Glutamatergic neuron (in vitro differentiated cells): ENCODE results near the gene SLC4A7. TPM values are rescaled to one million over a fixed set of nuclear protein-coding genes. Genes with fewer than 3 reads are reported as not detected.

Experiments
- DNase-seq: peaks from one replicate; pipeline ENCODE4 v3.0.0; 2022
- H3K27ac Mint-ChIP-seq: one replicate; pipeline ENCODE4 v1.8.0; 2020; ENCODE audit warnings: mild to moderate bottlenecking, mixed read lengths, inconsistent platforms; ENCODE audit not compliant: unreplicated experiment
- H3K27me3 Mint-ChIP-seq: one replicate; pipeline ENCODE4 v1.8.0; 2020; ENCODE audit warnings: mild to moderate bottlenecking, moderate library complexity, mixed read lengths, inconsistent platforms; ENCODE audit not compliant: unreplicated experiment
- H3K36me3 Mint-ChIP-seq: one replicate; pipeline ENCODE4 v1.8.0; 2020; ENCODE audit warnings: mild to moderate bottlenecking, mixed read lengths, inconsistent platforms; ENCODE audit not compliant: unreplicated experiment
- H3K4me1 Mint-ChIP-seq: one replicate; pipeline ENCODE4 v1.8.0; 2020; ENCODE audit warnings: mild to moderate bottlenecking, low read depth, mixed read lengths, inconsistent platforms; ENCODE audit not compliant: unreplicated experiment
- H3K4me3 Mint-ChIP-seq: one replicate; pipeline ENCODE4 v1.8.0; 2020; ENCODE audit warnings: mild to moderate bottlenecking, mixed read lengths, inconsistent platforms; ENCODE audit not compliant: unreplicated experiment
- H3K9me3 Mint-ChIP-seq: one replicate; pipeline ENCODE4 v1.8.0; 2020; ENCODE audit warnings: mild to moderate bottlenecking, moderate library complexity, mixed read lengths, inconsistent platforms; ENCODE audit not compliant: unreplicated experiment
- CTCF ChIP-seq: fragments of 200-600 bp; sonication (generic); IDR thresholded peaks from one replicate; pipeline ENCODE4 v1.5.0; 2021; ENCODE audit not compliant: partially characterized antibody, unreplicated experiment
- total RNA-seq: library from RNA; stranded (reverse); fragmentation: NEBNext Ultra II Directional; extraction: Animal tissue kit (Norgen Biotek cat#: 25700); gene quantifications from one replicate; pipeline ENCODE4 v1.2.1, GENCODE V29; 2021; ENCODE audit not compliant: unreplicated experiment

Gene SLC4A7
- total RNA-seq, 1 donor from 2014 or later = 67.0 TPM

- TF ChIP-seq CTCF = no peak
- H3K27ac Mint-ChIP-seq = no peak overlapping the region
- DNase-seq = no peak
- no peak overlapping the region for H3K4me3 Mint-ChIP-seq
- no peaks in the 10 kb centered on the region for H3K9me3 Mint-ChIP-seq
- H3K36me3 Mint-ChIP-seq = no peaks in the 10 kb centered on the region
- no peaks in the 10 kb centered on the region for H3K4me1 Mint-ChIP-seq
- peaks cover 2% of the 10 kb centered on the region for H3K27me3 Mint-ChIP-seq
These were observed 105.9 kb downstream of the SLC4A7 start for GRCh38 chr3:27378331-27378730.

GRCh38 chr3:27376109-27376772 is 107.9 kb downstream of the SLC4A7 start:
- Mint-ChIP-seq H3K9me3 (no peaks in the 10 kb centered on the region), H3K4me3 (no peak overlapping the region), H3K27ac (no peak overlapping the region), H3K36me3 (no peaks in the 10 kb centered on the region), H3K4me1 (no peaks in the 10 kb centered on the region), H3K27me3 (peaks cover 4% of the 10 kb centered on the region)
- DNase-seq = no peak
- no peak for TF ChIP-seq CTCF

GRCh38 chr3:27368831-27369607 is 115.2 kb downstream of the SLC4A7 start, which contains the start of gene NEK10:
Gene NEK10, minus strand, starts transcription at chr3:27369383. Its CDS starts 16,501 bp downstream, at chr3:27352882.
- Mint-ChIP-seq H3K4me1 (peaks cover 3% of the 10 kb centered on the region), H3K9me3 (peaks cover 3% of the 10 kb centered on the region), H3K4me3 (peak within 1 kb of the TSS; percentile 88), H3K36me3 (no peaks in the 10 kb centered on the region), H3K27ac (peak within 1 kb of the TSS; percentile 3), H3K27me3 (peaks cover 8% of the 10 kb centered on the region)
- DNase-seq = peak; percentile 98
- TF ChIP-seq CTCF = no peak

- no peak for TF ChIP-seq CTCF
- H3K4me3 Mint-ChIP-seq = no peak overlapping the region
- peaks cover 3% of the 10 kb centered on the region for H3K9me3 Mint-ChIP-seq
- H3K27me3 Mint-ChIP-seq = peaks cover 6% of the 10 kb centered on the region
- peaks cover 3% of the 10 kb centered on the region for H3K4me1 Mint-ChIP-seq
- H3K27ac Mint-ChIP-seq = no peak overlapping the region
- DNase-seq = no peak
- H3K36me3 Mint-ChIP-seq = no peaks in the 10 kb centered on the region
These were observed 118.1 kb downstream of the SLC4A7 start for GRCh38 chr3:27366062-27366591.
